GM12874 (cell line): ENCODE data around the gene PDE1C.

Source experiments
- TF ChIP-seq, protein P1 (sequence below): IDR thresholded peaks from 2 replicates; pipeline ENCODE4 v1.5.1; 2011; ENCODE audit warnings: low read depth, mild to moderate bottlenecking, control low read depth, low read length, moderate library complexity; ENCODE audit not compliant: insufficient read depth

The PDE1C gene

DNA sequence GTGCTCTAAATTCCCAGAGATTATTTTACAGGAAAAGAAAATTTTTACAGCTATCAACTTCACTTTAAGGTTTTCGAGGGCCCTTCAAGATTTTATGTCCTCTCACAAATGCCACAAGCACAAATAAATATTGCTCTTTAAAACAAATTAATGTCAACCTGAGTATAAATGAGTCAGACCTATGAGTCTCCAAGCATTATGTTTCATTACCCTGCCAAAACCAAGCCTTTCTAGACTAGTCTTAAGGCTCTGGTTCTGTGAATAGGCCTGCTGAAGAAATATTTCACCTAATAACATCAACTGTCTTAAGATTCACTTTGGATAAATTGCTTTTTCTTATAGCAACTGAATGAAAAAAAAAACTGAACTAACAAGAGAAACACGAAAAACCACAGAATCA, 153.0 kb downstream of the PDE1C start:
- TF ChIP-seq, protein P1, sequence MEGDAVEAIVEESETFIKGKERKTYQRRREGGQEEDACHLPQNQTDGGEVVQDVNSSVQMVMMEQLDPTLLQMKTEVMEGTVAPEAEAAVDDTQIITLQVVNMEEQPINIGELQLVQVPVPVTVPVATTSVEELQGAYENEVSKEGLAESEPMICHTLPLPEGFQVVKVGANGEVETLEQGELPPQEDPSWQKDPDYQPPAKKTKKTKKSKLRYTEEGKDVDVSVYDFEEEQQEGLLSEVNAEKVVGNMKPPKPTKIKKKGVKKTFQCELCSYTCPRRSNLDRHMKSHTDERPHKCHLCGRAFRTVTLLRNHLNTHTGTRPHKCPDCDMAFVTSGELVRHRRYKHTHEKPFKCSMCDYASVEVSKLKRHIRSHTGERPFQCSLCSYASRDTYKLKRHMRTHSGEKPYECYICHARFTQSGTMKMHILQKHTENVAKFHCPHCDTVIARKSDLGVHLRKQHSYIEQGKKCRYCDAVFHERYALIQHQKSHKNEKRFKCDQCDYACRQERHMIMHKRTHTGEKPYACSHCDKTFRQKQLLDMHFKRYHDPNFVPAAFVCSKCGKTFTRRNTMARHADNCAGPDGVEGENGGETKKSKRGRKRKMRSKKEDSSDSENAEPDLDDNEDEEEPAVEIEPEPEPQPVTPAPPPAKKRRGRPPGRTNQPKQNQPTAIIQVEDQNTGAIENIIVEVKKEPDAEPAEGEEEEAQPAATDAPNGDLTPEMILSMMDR: no peak

DNA sequence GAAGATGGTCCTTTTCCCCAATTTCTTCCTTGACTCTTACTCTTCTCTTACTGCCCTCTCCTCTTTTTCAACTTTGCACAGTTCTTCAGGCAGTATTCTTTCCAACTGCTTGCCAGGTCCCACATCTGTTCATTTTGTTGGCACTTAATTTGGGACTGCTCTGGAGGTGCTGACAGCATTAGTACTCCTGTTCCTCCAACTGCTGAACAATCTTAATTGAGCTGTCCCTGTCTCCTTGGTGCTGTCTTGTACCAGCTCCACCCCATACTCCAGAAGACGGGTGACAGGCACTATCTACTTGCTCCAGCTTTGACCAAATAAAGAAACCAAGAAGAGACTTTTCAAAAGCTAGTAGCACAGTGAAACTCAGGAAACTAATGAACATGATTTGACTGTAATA, 160.0 kb downstream of the PDE1C start:
- TF ChIP-seq, protein P1: no peak

- TF ChIP-seq, protein P1: no peak
Measured at GRCh38 chr7:31906479-31907171, 163.6 kb downstream of the PDE1C start.

DNA sequence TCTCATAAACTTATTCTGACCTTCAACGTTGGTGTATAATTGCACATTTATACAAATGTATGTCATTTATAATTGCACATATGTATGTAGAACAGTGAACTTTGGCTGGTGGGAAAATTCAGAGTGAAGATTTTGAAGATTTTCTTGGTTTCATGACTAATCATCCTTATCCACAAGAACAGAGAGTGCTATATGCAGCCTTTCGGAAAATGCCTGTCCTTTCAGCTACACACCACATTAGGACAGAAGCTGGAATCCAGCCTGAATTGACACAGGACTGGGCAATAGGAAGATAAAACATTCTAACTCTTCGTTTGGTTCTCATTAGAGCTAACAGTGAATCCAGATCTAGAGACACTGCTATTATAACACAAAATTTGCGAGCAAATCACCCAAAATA, 166.2 kb downstream of the PDE1C start:
- TF ChIP-seq, protein P1: no peak

- TF ChIP-seq, protein P1: no peak
Measured at GRCh38 chr7:31899356-31899927, 170.8 kb downstream of the PDE1C start.

DNA sequence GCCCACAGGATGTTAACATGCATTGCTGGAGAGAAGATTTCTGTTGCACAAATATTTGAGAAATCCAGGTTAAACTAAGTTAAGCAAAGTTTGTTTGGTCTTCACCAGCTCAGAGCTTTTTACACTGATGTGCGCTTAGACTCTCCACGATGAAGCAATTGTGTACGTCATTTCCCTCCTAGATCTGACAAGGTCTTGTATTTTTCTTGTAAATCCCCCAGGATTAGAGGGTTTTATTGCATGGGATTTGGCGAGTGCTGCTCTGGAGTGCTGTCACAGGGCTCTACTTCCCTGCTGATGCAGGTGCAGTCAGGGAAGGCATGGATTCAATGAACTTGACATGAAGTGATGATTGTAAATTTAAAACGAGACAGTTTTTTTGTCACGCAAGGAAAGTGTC, 173.3 kb downstream of the PDE1C start:
- TF ChIP-seq, protein P1: no peak

GRCh38 chr7:31894308-31894707, 175.9 kb downstream of the PDE1C start:
- TF ChIP-seq, protein P1: no peak
